Daoy (cell line): ENCODE results near the gene MRPL14. TPM values are rescaled to one million over a fixed set of nuclear protein-coding genes. Genes with fewer than 3 reads are reported as not detected.

ENCODE experiments used
- DNase-seq: peaks from one replicate; pipeline ENCODE4 v3.0.0-alpha.2; 2015; ENCODE audit warnings: low read depth
- total RNA-seq: library from RNA; depleted of rRNA; stranded (reverse); fragments of >200 nt; shearing (Covaris generic); gene quantifications from 2 replicates; pipeline ENCODE4 v1.2.3, GENCODE V29; 2014

MRPL14 gene
- total RNA-seq, 1 experiment from 2014 or later: 143 TPM

GRCh38 chr6:44080561-44081521 is 46.4 kb downstream of the MRPL14 start:
- DNase-seq: peak; percentile 62

- no peak for DNase-seq
Observed at GRCh38 chr6:44079672-44080071, 47.6 kb downstream of the MRPL14 start.

- peak; percentile 79 for DNase-seq
Observed at GRCh38 chr6:44078827-44079671, 48.2 kb downstream of the MRPL14 start.

DNA sequence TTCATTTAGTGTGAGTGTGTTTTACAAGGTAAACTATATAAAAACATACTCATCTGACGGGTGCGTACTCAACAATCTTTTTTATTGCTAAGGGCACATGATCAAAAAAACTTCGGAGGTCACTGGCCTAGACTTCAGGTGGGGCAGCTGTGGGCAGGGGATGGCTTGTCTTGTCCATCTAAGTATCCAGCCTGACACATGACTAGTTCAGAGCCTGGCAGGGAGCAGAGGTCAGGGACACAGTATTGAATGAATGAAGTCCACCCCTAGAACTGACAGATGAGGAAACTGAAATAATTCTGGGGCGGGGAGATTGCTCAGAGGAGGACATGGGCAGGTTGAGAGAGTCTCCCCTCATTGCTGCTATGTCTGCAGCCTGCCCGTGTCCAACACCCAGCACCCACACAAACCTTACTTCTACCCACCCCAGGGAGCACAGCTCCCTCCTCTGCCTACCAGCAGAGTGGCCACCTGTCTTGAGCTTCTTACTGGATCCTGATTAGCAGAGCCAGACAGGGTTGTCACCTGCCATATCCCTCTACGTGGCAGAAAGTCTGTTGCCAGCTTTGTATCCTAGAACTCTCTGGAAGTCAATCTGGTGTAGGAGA is 48.9 kb downstream of the MRPL14 start:
- DNase-seq: no peak

GRCh38 chr6:44077214-44077946 is 49.9 kb downstream of the MRPL14 start:
- no peak for DNase-seq

- no peak for DNase-seq
Observed at GRCh38 chr6:44076356-44077213, 50.7 kb downstream of the MRPL14 start.

- DNase-seq: no peak
Observed at GRCh38 chr6:44075647-44076355, 51.5 kb downstream of the MRPL14 start.

- DNase-seq: no peak
Observed at GRCh38 chr6:44074813-44075646, 52.2 kb downstream of the MRPL14 start.

GRCh38 chr6:44074439-44074812 is 52.8 kb downstream of the MRPL14 start:
- DNase-seq: peak; percentile 91

DNA sequence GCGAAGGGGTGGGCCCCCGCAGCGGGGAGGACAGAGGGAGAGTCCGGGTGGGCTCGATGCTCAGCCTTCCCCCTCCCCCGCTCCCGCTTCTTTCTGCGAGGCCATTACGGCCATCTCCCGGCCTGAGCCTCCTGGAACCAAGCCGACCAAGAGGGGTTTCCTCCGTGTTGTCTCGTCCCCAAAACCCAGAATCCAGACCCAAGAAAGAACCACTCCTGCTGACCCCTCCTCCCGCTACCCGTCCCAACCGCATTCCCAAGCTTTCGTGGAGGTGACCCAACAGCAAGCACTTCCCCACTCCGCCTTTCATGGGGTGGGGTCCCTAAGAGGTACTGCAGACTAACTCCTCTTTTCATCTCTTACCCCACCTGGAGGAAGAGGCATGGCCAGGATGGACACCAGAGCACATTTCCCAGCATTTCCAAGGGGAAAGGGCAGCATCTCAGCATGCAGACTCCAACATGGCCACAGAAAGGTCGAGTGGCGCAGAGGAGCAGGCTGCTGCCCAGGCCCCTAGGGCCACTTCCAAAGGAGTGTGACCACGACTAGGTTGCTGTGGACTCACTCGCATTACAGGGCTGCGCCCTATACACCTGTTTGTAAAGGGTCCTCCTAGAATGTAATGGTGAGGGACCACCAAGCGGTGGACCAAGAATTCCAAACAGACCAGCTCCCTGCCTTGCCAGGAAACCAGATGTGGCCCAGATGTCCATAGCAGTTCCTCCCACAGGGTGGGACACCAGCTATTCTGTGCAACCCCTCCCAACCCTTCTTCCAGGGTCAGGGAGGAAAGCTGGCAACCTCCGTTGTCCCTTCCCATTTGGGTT is 53.4 kb downstream of the MRPL14 start:
- DNase-seq: no peak

- peak; percentile 94 for DNase-seq
Observed at GRCh38 chr6:44072959-44073611, 54.2 kb downstream of the MRPL14 start.

DNA sequence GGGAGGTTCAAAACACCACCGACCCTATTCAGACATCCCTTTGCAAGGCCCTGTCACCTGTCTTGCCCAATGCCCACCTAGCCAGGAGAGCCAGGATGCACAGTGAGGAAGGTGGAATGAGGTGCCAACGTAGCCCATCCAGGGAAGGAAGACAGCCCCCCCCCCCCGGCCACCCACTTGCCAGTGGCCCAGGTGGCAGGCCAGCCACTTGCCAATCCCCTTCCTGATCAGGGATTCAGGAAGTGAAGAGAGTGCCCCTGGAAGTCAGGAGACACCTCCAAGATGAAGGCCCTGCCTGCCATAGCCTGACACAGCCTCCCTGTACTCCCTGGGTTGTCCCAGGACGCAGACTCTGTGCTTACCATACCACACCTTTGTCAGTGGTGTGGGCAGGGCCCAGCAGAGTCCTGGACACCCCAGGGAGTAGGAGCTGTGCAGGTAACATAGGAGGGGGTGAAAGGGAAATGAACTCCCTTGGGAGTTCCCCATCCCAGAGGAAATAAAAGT is 54.7 kb downstream of the MRPL14 start:
- DNase-seq: no peak

GRCh38 chr6:44071670-44072451 is 55.4 kb downstream of the MRPL14 start:
- DNase-seq: peak; percentile 92

DNA sequence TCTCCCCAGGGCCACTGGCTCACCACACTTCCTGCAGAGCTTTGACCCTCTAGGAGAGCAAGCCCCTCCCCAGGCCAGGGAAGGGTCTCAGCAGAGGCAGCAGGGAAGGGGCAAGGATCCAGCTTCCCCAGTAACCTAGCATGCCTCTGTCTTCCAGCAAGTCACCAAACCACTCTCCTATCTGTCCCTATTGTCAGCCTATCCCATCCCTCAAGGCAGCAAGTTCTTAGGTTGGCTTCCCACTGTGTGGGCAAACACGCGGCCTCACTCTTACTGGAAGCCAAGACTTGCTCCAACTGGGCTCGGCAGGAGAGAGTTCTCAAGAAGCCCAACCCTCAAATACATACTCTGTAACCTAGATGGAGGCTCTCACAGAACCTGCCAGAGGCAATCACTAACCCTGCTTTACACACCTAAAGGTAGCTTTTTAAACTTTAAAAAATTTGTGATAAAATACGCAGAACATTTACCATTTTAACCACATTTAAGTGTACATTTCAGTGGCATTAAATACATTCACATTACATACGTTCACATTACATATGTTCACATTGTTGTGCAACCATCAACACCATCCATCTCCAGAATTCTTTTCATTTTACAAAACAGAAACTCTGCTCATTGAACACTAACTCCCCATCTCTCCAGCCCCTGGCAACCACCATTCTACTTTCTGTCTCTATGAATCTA is 58.5 kb downstream of the MRPL14 start:
- DNase-seq: no peak

DNA sequence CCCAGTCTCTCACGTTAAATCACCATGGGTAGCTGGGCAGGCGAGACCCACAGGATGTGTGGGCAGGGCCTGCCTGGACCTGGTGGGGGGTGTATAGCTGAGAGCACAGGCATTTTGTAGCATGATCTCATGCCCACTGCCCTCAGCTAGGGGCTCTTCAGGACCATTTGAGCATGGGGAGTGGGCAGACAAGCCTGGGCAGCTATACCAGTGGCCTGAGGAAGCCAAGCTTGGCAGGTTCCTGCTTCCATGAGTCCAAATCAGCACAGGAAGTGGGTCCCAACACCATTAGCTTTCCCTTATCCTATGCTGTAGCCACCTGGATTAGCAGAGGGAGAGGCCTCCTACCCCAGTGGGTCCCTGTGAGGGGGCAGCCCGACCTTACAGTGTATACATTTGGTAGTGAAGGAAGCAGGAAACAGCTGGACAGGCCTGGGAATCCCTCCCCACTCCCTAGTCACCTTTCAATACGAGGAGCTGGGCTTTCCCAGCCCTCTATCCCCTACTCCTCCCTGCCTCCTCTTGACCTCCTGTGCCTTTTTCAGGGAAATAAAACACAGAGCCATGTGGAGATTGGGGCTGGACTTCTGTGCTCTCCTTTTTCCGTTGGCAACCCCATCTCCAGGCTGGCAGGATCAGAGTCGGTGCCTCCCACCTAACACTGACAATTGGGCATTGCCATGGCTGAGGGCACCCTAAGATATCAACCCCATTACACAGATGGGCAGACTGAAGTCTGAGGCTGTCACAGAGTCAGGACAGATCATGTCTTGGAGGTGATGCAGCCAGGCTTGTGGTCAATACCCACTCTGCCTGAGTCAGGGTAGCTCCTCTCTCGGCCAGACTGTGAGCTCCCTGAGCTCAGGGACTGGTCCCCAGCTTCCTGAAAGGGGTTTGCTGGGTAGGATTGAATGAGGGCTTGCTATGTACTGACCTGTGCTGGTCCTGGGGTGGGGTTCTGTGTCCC is 59.8 kb downstream of the MRPL14 start:
- peak; percentile 65 for DNase-seq
